GM12801 (cell line): ENCODE data around the gene DIP2B.

Experiments
- TF ChIP-seq, protein P1 (sequence below): IDR thresholded peaks from one replicate; pipeline ENCODE4 v1.5.1; 2011; ENCODE audit warnings: control low read depth; ENCODE audit not compliant: insufficient read length; ENCODE audit errors: extremely low read depth

DIP2B gene

GRCh38 chr12:50647479-50647878 is 142.7 kb downstream of the DIP2B start:
- TF ChIP-seq, protein P1, sequence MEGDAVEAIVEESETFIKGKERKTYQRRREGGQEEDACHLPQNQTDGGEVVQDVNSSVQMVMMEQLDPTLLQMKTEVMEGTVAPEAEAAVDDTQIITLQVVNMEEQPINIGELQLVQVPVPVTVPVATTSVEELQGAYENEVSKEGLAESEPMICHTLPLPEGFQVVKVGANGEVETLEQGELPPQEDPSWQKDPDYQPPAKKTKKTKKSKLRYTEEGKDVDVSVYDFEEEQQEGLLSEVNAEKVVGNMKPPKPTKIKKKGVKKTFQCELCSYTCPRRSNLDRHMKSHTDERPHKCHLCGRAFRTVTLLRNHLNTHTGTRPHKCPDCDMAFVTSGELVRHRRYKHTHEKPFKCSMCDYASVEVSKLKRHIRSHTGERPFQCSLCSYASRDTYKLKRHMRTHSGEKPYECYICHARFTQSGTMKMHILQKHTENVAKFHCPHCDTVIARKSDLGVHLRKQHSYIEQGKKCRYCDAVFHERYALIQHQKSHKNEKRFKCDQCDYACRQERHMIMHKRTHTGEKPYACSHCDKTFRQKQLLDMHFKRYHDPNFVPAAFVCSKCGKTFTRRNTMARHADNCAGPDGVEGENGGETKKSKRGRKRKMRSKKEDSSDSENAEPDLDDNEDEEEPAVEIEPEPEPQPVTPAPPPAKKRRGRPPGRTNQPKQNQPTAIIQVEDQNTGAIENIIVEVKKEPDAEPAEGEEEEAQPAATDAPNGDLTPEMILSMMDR: no peak

- TF ChIP-seq, protein P1: no peak
These were observed 145.5 kb downstream of the DIP2B start for GRCh38 chr12:50650285-50650684.

DNA sequence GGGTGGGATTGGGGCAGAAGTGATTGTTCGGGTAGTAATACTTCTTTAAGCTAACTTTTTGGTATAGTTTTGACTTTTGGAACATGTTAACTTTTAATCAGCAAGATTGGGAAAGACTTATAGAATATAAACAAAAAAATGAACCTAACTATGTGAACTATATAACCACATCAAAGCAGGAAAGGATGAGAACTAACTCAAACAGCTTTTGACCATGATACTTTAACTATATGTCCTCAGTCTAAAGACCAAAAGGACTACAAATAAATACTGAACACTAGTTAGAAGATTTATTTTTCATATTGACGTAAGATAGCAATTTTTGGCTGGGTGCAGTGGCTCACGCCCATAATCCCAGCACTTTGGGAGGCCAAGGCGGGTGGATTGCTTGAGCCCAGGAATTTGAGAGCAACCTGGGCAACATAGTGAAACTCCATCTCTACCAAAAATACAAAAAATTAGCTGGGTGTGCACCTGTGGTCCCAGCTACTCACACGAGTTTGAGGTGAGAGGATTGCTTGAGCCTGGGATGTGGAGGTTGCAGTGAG is 150.7 kb downstream of the DIP2B start:
- TF ChIP-seq, protein P1: no peak

- TF ChIP-seq, protein P1: no peak
These were observed 154.5 kb downstream of the DIP2B start for GRCh38 chr12:50659260-50659659.

DNA sequence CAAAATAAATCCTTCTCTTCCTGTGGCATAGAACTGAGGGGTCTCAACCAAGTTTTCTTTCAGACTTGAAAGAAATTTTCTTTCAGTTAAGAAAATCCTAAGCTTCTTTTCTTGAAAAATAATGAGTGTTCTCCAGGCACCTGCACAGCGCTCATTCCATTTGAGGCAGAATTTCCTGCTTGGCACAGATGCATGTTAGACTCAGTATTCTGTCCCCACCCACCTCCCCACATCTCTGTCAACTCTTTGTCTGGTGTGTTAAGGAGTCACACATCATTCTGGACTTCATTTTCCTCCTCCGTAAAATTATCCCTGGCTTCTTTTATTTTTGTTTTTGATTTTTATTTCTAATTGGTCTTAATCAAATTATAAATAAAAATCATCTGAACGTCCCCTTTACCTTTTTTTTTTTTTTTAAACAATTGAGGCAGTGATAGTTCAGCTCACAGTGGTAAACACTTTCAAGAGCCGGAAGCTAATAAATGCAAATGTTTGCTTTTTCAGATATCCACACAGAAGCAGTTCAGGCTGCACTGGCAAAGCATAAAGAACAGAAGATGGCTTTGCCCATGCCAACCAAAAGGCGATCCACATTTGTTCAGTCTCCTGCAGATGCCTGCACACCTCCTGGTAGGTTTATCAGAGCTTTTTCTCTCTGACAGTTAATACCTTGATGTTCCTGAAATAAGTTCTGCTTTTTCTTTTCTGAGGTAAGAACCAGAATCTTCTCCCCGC is 155.1 kb downstream of the DIP2B start:
- TF ChIP-seq, protein P1: no peak

DNA sequence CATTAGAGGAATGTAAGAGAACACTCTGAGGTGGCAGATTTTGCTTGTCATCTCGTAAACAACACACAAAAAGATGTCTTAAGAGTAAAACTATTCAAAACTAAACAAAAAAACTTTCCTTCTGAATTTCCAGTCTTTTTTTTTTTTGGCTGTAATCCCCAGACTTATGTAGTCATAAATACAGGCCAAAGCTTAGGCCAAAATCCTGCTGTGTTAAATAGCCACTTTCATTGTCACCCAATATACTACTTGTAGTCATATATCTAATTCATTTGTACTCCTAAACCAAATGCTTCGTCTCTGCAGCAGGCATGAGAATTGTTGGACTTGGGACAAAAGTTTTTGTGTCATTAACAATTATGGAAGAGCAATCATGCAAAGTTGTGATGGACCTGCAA is 155.6 kb downstream of the DIP2B start:
- TF ChIP-seq, protein P1: no peak

- TF ChIP-seq, protein P1: no peak
These were observed 156.7 kb downstream of the DIP2B start for GRCh38 chr12:50661300-50662115.
